ENCODE data around the gene FZD10. TPM values are rescaled to one million over a fixed set of nuclear protein-coding genes. Genes with fewer than 3 reads are reported as not detected.

FZD10 gene
- polyA plus RNA-seq, 1 donor (not counting 4 experiments of a cell fraction or from before 2014, with no cell fraction given): 0.55 TPM

DNA sequence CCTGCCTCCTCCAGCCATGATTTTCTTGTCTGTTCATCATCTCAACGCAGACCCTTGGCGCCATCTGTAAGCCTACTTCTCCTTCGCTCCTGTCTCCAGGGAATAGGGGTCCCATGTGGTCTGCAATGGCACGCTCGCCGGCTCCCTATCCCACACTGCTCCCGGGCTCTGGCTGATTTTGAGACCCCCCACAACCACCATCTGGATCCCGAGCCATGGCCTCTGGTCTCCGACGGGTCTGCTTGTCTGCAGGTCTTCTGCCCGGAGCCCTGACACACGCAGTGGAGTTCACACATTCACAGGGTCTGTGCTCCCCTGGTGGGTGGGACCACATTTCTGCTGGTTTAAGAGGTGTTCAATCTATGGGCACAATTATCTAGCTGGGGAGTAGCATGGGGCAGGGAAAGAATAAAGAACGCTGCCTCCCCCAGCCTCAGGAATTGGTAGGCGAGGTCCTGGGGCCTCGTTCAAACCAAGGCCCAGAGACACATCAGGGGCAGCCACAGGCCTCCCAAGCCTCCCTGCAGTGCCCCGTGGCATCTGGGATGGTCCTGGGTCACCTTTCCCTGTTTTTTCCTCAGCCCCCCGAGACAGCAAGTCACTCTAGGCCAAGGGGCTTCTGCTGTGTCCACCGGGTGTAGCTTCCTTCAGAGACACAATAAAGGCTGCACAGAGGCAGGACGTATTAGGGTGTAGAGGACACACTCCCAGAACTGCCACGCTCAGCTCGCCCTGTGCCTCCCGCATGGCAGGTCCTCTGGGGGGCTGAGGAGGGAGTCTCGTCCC lies 21.5 kb downstream of the FZD10 start:
- dilution Hi-C loops (cut with MboI; ENCODE audit: extremely low pct_ligation_motif_present, low sequenced_read_pairs): no loop called here
- no peak for FAIRE-seq

GRCh38 chr12:130184404-130185090 lies 22.3 kb downstream of the FZD10 start:
- H2AFZ ChIP-seq (ENCODE audit: control insufficient read depth, low read length): no peak overlapping the region
- no peaks in the 10 kb centered on the region for H3K9me1 ChIP-seq (ENCODE audit: control insufficient read depth, extremely low read depth, insufficient read depth, low read length)
- DNase-seq (ENCODE audit: low read depth, low spot score) (no peak), FAIRE-seq (no peak)
- H3K79me2 ChIP-seq (ENCODE audit: control insufficient read depth, insufficient read depth, low read length): no peaks in the 10 kb centered on the region
- no peaks in the 10 kb centered on the region for H3K36me3 ChIP-seq (ENCODE audit: control insufficient read depth in 2 of 2, extremely low read depth in 1 of 2, insufficient read depth in 2 of 2, low read length in 2 of 2)
- H3K4me2 ChIP-seq (ENCODE audit: control insufficient read depth, extremely low read depth, insufficient read depth, low read depth, low read length): no peak overlapping the region
- H4K20me1 ChIP-seq (ENCODE audit: control insufficient read depth, extremely low read depth, insufficient read depth, low read length): no peaks in the 10 kb centered on the region
- H3K27me3 ChIP-seq (ENCODE audit: control insufficient read depth, extremely low read depth, insufficient read depth, low read length): no peaks in the 10 kb centered on the region
- no peak overlapping the region for H3K4me3 ChIP-seq (ENCODE audit: control insufficient read depth in 2 of 3, extremely low read depth in 1 of 3, insufficient read depth in 2 of 3, low read depth in 1 of 3, low read length in 3 of 3)
- H3K9me3 ChIP-seq (ENCODE audit: control insufficient read depth, low read depth, low read length): no peaks in the 10 kb centered on the region
- no peak overlapping the region for H3K9ac ChIP-seq (ENCODE audit: control insufficient read depth, extremely low read depth, insufficient read depth, low read length)
- H3K27ac ChIP-seq (ENCODE audit: control insufficient read depth, insufficient read depth, low read length): no peak overlapping the region
- dilution Hi-C loops (cut with MboI; ENCODE audit: extremely low pct_ligation_motif_present, low sequenced_read_pairs): no loop called here
- H3K4me1 ChIP-seq (ENCODE audit: control insufficient read depth, extremely low read depth, insufficient read depth, low read length): peaks cover 11% of the 10 kb centered on the region
- TF ChIP-seq, protein P1, sequence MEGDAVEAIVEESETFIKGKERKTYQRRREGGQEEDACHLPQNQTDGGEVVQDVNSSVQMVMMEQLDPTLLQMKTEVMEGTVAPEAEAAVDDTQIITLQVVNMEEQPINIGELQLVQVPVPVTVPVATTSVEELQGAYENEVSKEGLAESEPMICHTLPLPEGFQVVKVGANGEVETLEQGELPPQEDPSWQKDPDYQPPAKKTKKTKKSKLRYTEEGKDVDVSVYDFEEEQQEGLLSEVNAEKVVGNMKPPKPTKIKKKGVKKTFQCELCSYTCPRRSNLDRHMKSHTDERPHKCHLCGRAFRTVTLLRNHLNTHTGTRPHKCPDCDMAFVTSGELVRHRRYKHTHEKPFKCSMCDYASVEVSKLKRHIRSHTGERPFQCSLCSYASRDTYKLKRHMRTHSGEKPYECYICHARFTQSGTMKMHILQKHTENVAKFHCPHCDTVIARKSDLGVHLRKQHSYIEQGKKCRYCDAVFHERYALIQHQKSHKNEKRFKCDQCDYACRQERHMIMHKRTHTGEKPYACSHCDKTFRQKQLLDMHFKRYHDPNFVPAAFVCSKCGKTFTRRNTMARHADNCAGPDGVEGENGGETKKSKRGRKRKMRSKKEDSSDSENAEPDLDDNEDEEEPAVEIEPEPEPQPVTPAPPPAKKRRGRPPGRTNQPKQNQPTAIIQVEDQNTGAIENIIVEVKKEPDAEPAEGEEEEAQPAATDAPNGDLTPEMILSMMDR (optimal IDR thresholded peaks at IDR 0.05 in 1 of 3, IDR thresholded peaks at IDR 0.05 in 1 of 3, conservative IDR thresholded peaks at IDR 0.05 in 1 of 3; ENCODE audit: extremely low read depth in 1 of 3, insufficient read depth in 2 of 3, low read length in 3 of 3): no peak
- no peak for TF ChIP-seq EZH2 (IDR thresholded peaks at IDR 0.05; ENCODE audit: low read length)

More for the DNA sequence above, 21.5 kb downstream of the FZD10 start:
- no peak overlapping the region for H3K9ac ChIP-seq (ENCODE audit: control insufficient read depth, extremely low read depth, insufficient read depth, low read length)
- no peak for DNase-seq (ENCODE audit: low read depth, low spot score)
- no peaks in the 10 kb centered on the region for H3K9me1 ChIP-seq (ENCODE audit: control insufficient read depth, extremely low read depth, insufficient read depth, low read length)
- no peak overlapping the region for H2AFZ ChIP-seq (ENCODE audit: control insufficient read depth, low read length)
- H3K4me1 ChIP-seq (ENCODE audit: control insufficient read depth, extremely low read depth, insufficient read depth, low read length): peaks cover 11% of the 10 kb centered on the region
- H3K36me3 ChIP-seq (ENCODE audit: control insufficient read depth in 2 of 2, extremely low read depth in 1 of 2, insufficient read depth in 2 of 2, low read length in 2 of 2): no peaks in the 10 kb centered on the region
- H3K27ac ChIP-seq (ENCODE audit: control insufficient read depth, insufficient read depth, low read length): no peak overlapping the region
- no peak overlapping the region for H3K4me3 ChIP-seq (ENCODE audit: control insufficient read depth in 2 of 3, extremely low read depth in 1 of 3, insufficient read depth in 2 of 3, low read depth in 1 of 3, low read length in 3 of 3)
- no peaks in the 10 kb centered on the region for H3K27me3 ChIP-seq (ENCODE audit: control insufficient read depth, extremely low read depth, insufficient read depth, low read length)
- no peaks in the 10 kb centered on the region for H4K20me1 ChIP-seq (ENCODE audit: control insufficient read depth, extremely low read depth, insufficient read depth, low read length)
- no peaks in the 10 kb centered on the region for H3K79me2 ChIP-seq (ENCODE audit: control insufficient read depth, insufficient read depth, low read length)
- TF ChIP-seq, protein P1 (optimal IDR thresholded peaks at IDR 0.05 in 1 of 3, IDR thresholded peaks at IDR 0.05 in 1 of 3, conservative IDR thresholded peaks at IDR 0.05 in 1 of 3; ENCODE audit: extremely low read depth in 1 of 3, insufficient read depth in 2 of 3, low read length in 3 of 3): no peak
- TF ChIP-seq EZH2 (IDR thresholded peaks at IDR 0.05; ENCODE audit: low read length): no peak
- no peak overlapping the region for H3K4me2 ChIP-seq (ENCODE audit: control insufficient read depth, extremely low read depth, insufficient read depth, low read depth, low read length)
- no peaks in the 10 kb centered on the region for H3K9me3 ChIP-seq (ENCODE audit: control insufficient read depth, low read depth, low read length)

Measured in keratinocyte (primary cell).